SW480 (cell line): ENCODE results near the gene C22orf42.
"Not testable (repeated sequence)": the region's sequence is repeated elsewhere in the genome, so short reads cannot be mapped to it uniquely, and the experiment has no call there.

Experiments
- DNase-seq: peaks from one replicate; pipeline ENCODE4 v3.0.0-alpha.2; 2016; ENCODE audit warnings: low spot score

Gene C22orf42

GRCh38 chr22:32158712-32159533 lies at the start of gene C22orf42:
Gene C22orf42, minus strand, starts transcription at chr22:32159303. Its CDS starts 88 bp downstream, at chr22:32159215.
- DNase-seq: no peak

- DNase-seq: no peak
Measured at GRCh38 chr22:32208681-32209080, 49.6 kb upstream of the C22orf42 start.

- no peak for DNase-seq
Measured at GRCh38 chr22:32207971-32208480, 48.9 kb upstream of the C22orf42 start.

GRCh38 chr22:32206774-32207758 lies 48.0 kb upstream of the C22orf42 start:
- peak; percentile 58 for DNase-seq

GRCh38 chr22:32205974-32206773 lies 47.1 kb upstream of the C22orf42 start:
- no peak for DNase-seq

GRCh38 chr22:32204856-32205722 lies 46.0 kb upstream of the C22orf42 start, which contains the start of gene RFPL2:
Gene RFPL2, minus strand, starts transcription at chr22:32205073. Its CDS starts 2,622 bp downstream, at chr22:32202451.
- DNase-seq: peak; percentile 76

DNA sequence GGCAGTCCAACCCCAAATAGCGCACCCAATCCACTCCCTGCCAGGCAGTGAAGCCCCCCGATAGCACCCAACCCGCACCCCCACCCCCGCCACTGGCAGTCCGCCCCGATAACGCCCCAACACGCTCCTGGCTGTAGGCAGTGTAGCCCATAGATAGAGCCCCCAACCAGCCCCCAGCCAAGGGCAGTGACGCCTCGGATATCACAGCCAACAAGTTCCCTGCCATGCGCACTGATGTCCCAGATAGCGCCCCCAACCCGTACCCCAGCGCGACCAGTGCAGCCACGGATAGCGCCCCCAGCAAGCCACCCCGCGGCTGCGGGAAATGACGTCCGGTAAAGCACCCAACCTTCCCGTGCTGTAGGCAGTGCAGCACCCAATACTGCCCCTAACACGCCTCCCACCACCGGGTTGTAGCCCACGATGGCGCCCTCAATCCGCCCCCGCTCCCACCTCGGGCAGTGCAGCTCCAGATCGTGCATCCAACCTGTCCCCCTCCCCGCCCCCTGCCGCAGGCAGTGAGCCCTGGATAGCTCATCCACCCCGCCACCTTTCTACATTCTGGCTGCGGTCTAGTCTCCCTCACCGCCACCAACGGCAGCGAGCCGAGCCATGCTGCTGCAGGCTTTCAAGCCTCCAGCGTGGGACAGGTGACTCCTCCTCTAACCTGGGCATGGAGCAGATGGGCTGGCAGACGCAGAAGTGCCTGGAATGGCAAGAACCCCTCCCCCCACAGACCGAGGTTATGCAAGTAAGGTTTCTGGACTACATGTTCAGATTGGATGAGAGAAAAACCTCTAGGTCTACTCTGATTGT lies 45.1 kb upstream of the C22orf42 start:
- no peak for DNase-seq

- DNase-seq: no peak
Measured at GRCh38 chr22:32203181-32204039, 44.3 kb upstream of the C22orf42 start.

- peak; percentile 81 for DNase-seq
Measured at GRCh38 chr22:32202539-32203180, 43.6 kb upstream of the C22orf42 start.

- no peak for DNase-seq
Measured at GRCh38 chr22:32202161-32202538, 43.0 kb upstream of the C22orf42 start.

DNA sequence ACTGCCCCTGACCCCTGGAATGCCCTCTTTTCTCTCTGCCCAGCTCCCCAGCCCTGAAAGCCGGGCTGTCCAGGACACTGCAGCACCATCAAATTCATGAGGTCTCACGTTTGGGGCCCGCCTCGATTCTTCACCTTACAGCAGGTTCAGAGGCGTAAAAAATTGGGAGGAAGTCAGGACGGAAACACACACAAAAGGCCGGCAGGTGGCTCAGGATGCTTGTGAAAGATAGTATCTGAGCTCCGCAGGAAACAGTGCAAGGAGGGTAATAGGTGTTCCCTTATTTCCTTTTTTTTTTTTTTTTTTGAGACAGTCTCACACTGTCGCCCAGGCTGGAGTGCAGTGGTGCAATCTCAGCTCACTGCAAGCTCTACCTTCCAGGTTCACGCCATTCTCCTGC lies 41.6 kb upstream of the C22orf42 start:
- no peak for DNase-seq

DNA sequence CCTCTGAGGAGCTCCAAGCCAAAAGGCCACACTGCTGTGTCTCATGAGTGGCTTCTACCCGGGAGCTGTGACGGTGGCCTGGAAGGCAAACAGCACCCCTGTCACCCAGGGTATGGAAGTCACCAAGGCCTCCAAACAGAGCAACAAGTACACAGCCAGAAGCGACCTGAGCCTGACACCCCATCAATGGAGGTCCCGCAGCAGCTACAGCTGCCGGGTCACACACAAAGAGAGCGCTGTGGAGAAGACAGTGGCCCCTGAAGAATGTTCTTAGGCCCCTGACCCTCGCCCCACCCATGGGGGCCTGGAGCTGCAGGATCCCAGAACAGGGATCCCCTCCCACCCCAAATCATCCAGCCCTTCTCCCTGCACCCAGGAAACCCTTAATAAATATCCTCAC lies 40.9 kb upstream of the C22orf42 start:
- no peak for DNase-seq

- DNase-seq: no peak
Measured at GRCh38 chr22:32199341-32199740, 40.2 kb upstream of the C22orf42 start.

DNA sequence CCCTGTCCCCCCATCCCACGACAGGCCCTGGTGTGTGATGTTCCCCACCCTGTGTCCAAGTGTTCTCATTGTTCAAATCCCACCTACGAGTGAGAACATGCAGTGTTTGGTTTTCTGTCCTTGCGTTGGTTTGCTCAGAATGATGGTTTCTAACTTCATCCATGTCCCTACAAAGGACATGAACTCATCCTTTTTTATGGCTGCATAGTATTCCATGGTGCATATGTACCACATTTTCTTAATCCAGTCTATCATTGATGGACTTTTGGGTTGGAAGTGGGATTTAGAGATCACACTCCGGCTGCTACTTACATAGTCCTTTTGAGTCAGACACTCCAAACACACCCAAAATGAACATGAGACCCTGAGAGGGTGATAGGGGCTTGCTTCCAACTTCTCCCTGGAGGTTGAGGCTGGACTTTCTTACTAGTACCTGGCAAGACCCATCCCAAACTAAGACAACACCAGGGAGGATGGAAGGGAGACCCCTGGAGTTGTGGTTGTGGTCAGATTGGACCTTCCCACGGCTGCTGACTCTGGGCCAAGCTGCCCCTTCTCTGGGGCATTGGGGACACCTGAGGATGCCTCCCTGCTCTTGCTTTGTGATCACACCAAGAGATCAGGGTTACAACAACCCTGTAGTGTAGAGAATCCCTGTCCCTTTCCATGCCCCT lies 38.6 kb upstream of the C22orf42 start:
- DNase-seq: not testable (repeated sequence)

DNA sequence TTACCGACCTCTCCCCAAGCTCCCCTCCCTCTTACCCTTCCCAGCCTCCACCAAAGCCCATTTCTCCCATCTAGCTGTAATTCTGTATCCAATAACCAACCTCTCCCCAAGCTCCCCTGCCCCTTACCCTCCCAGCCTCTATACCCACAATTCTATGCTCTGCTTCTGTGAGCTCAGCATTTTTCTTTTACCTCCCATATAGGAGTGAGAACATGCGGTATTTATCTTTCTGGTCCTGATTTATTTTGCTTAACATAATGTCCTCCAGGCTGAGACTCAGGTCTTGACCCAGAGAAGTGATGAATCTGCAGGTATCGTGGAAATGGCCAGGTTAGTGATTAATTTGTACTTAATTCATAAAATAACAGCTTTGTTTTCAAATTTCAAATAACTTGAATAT lies 36.8 kb upstream of the C22orf42 start:
- DNase-seq: not testable (repeated sequence)

- not testable (repeated sequence) for DNase-seq
Measured at GRCh38 chr22:32193346-32193745, 34.2 kb upstream of the C22orf42 start.

GRCh38 chr22:32191021-32191420 lies 31.9 kb upstream of the C22orf42 start:
- DNase-seq: not testable (repeated sequence)

DNA sequence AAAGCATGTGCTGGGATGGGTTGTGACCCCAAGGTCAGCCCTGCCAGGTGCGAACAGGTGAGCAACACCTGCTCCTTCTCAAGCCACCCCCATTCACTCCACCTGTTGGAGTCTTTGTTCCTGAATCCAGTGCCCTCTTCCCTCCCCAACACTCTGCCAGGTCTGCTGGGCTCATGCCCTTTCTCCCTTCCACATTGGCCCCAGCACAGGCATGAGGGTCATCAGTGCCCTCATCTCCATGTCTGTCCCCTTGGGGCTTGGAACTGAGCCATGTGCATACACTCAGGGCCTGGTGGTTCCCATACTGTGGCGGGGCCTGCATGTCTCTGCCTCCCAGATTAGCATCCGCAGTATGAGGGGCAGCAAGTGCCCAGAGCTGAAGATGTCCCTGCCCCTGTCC lies 26.7 kb upstream of the C22orf42 start:
- no peak for DNase-seq
